ENCODE results near the gene DGKI. TPM values are rescaled to one million over a fixed set of nuclear protein-coding genes. Genes with fewer than 3 reads are reported as not detected.

Gene DGKI
- total RNA-seq, 1 donor from 2014 or later, result 2.2 TPM

- Mint-ChIP-seq H3K27me3 (ENCODE audit: low read depth) (peaks cover 2% of the 10 kb centered on the region), H3K9me3 (no peaks in the 10 kb centered on the region), H3K4me1 (peaks cover 4% of the 10 kb centered on the region), H3K27ac (ENCODE audit: unreplicated experiment) (no peak overlapping the region), H3K36me3 (ENCODE audit: low read depth) (no peaks in the 10 kb centered on the region), H3K4me3 (no peak overlapping the region)
- no peak for DNase-seq (ENCODE audit: low read depth, low spot score)
- no peak for TF ChIP-seq CTCF (conservative IDR thresholded peaks at IDR 0.05)
These were observed 72.0 kb downstream of the DGKI start for GRCh38 chr7:137774793-137775201.

DNA sequence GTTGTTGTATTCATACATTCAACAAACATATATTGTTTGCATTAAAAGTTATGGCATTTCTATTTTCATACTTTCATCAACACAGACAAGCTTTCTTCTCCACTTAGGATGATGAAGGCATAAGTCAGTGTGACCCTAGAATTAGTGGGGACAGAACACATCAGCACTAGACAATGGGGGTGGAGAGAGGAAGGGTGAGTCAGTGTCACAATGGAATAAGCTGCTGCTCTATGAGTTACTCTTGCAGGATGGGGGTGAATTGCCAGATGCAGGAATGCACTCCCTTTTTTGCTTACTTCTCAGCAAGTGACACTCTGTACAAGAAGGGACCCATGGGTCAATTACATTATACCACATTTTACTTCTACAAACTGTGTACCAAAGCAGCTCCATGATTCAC lies 74.0 kb downstream of the DGKI start:
- Mint-ChIP-seq H3K4me1 (peaks cover 9% of the 10 kb centered on the region), H3K4me3 (no peak overlapping the region), H3K27ac (ENCODE audit: unreplicated experiment) (no peak overlapping the region), H3K9me3 (no peaks in the 10 kb centered on the region), H3K36me3 (ENCODE audit: low read depth) (no peaks in the 10 kb centered on the region), H3K27me3 (ENCODE audit: low read depth) (no peaks in the 10 kb centered on the region)
- DNase-seq (ENCODE audit: low read depth, low spot score), result no peak
- no peak for TF ChIP-seq CTCF (conservative IDR thresholded peaks at IDR 0.05)

DNA sequence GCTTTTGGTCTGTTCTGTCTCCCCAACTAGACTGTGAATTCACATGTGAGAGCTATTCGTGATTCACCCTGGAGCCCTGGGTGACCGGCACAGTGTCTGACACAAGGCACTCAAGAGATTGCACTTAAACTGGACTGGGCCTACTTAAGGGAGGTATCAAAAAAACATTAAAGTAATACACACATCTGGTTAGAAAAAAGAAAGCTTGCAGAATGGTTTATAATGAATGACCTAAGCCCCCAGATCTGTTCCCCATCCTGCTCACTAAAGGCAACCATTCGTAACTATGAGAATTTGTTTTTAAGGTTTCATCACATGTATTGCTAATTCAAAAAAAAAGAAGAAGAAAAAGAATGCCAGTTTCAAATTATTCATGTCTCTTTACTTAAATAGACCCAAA lies 74.5 kb downstream of the DGKI start:
- TF ChIP-seq CTCF (conservative IDR thresholded peaks at IDR 0.05), result no peak
- H3K27me3 Mint-ChIP-seq (ENCODE audit: low read depth), result no peaks in the 10 kb centered on the region
- no peaks in the 10 kb centered on the region for H3K9me3 Mint-ChIP-seq
- peaks cover 9% of the 10 kb centered on the region for H3K4me1 Mint-ChIP-seq
- no peak overlapping the region for H3K27ac Mint-ChIP-seq (ENCODE audit: unreplicated experiment)
- no peak for DNase-seq (ENCODE audit: low read depth, low spot score)
- no peaks in the 10 kb centered on the region for H3K36me3 Mint-ChIP-seq (ENCODE audit: low read depth)
- H3K4me3 Mint-ChIP-seq, result no peak overlapping the region

- Mint-ChIP-seq H3K27ac (ENCODE audit: unreplicated experiment) (no peak overlapping the region), H3K27me3 (ENCODE audit: low read depth) (no peaks in the 10 kb centered on the region), H3K36me3 (ENCODE audit: low read depth) (no peaks in the 10 kb centered on the region), H3K9me3 (no peaks in the 10 kb centered on the region), H3K4me1 (peaks cover 9% of the 10 kb centered on the region), H3K4me3 (no peak overlapping the region)
- TF ChIP-seq CTCF (conservative IDR thresholded peaks at IDR 0.05), result no peak
- no peak for DNase-seq (ENCODE audit: low read depth, low spot score)
These were observed 75.1 kb downstream of the DGKI start for GRCh38 chr7:137771679-137772078.

DNA sequence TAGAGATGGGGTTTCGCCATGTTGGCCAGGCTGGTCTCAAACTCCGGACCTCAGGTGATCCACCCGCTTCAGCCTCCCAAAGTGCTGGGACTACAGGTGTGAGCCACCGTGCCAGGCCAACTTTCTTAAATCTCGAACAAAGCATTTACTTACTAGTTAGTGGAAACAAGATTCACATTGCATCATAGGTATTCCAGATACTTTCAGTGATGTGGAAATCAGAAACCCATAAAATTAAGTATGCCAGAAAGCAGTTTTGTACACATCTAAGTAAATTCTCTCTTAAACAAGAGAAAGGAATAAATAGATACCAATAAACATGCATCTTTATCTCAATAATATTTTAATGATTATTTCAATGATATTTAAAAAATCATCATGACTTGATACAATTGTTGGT lies 75.5 kb downstream of the DGKI start:
- Mint-ChIP-seq H3K27me3 (ENCODE audit: low read depth) (no peaks in the 10 kb centered on the region), H3K9me3 (no peaks in the 10 kb centered on the region), H3K4me1 (peaks cover 9% of the 10 kb centered on the region), H3K4me3 (no peak overlapping the region), H3K27ac (ENCODE audit: unreplicated experiment) (no peak overlapping the region), H3K36me3 (ENCODE audit: low read depth) (no peaks in the 10 kb centered on the region)
- no peak for DNase-seq (ENCODE audit: low read depth, low spot score)
- TF ChIP-seq CTCF (conservative IDR thresholded peaks at IDR 0.05), result no peak

GRCh38 chr7:137768366-137768765 lies 78.4 kb downstream of the DGKI start:
- Mint-ChIP-seq H3K36me3 (ENCODE audit: low read depth) (no peaks in the 10 kb centered on the region), H3K4me3 (no peak overlapping the region), H3K27me3 (ENCODE audit: low read depth) (no peaks in the 10 kb centered on the region), H3K9me3 (no peaks in the 10 kb centered on the region), H3K4me1 (peaks cover 9% of the 10 kb centered on the region), H3K27ac (ENCODE audit: unreplicated experiment) (no peak overlapping the region)
- no peak for TF ChIP-seq CTCF (conservative IDR thresholded peaks at IDR 0.05)
- no peak for DNase-seq (ENCODE audit: low read depth, low spot score)

All from neural crest cell (in vitro differentiated cells).